ENCODE results near the gene RAI1.

Gene RAI1

DNA sequence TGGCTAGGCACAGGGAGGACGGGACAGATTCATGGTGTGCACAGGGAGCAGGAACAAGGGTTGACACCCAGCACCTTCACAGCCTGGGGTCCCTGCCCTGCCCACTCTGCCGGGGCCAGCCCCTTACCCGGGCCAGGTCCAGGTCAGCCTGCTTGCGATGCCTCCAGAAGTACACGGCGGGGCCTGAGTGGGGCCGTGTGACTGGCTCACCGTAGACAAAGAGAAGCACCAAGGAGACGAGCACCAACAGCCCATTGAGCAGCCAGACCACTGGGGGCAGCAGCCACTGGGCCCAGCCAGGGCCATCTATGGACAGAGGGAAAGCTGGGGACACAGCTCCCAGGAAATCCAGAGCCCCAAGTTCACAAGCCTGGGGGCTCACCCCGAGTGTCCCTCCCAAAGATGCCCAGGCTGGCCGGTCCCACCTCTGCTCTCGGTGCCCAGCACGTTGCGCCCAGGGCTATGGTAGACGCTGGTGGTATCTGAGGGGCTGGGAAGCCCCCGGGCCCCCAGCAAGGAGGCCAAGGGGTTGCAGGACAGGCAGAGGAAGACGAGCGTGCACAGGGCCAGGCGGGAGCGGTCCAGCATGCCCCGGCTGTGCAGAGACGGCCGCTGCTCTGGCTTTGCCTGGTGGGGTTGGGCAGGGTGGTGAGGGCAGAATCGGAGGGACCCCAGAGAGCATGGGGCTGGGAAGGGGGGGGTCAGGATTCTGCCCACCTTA is 135.7 kb downstream of the RAI1 start:
- DNase-seq (ENCODE audit: low spot score) = no peak

DNA sequence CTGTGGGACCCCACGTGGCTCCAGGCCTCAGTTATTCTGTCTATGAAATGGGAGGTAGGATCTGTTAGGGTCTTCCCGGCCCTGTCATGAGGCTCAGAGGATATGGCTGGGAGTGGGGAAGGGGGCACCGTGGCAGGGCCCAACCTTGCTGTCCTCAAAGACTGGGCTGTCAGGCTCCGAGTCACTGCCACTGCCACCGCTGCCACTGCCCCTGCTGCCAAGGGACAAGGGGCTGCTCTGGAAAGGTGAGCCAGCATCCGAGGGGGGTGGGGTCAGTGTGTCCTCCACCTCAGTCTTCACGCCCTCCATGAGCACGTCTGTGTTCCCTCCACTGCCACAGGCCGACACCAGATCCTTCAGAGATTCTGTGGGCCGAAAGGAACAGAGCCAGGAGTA is 136.3 kb downstream of the RAI1 start:
- no peak for DNase-seq (ENCODE audit: low spot score)

DNA sequence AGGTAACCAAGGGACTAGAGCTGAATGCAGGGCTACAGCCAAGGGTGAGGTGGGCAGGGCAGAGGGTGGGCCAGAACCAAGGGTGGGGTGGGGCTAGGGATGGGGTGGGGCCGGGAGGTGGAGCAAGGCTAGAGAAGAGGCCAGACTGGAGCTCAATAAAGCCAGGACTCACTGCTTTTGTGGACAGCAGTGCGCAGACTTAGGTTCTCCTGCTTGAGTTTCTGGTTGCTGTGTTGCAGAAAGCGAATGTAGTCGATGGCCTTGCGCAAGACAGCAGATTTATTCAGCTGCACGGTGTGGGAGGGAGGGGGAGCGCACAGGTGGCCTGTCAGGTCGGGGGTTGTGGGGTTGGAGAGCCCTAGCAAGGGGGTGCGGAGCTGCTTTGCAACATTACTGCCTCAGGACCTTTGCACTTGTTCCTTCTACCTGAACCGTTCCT is 136.8 kb downstream of the RAI1 start:
- DNase-seq (ENCODE audit: low spot score) = no peak

DNA sequence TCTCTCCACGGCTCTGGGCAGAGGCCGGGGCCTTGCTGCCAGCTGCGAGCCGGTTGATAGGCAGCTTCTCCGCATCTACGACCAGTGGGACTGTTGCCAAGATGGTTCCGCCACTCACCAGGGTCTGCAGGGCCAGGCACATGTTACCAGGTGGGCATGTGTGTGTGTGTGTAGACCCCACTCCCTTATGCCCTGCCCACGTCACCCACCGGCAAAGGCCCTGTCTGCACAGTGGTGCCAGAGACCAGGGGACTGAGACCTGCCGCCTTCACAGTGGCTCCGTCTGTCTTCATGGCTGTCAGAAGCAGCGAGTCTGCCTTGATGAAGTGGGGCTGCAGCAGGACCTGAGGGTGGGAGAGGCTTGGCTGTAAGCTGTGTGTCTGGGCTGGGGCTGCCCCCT is 137.9 kb downstream of the RAI1 start:
- no peak for DNase-seq (ENCODE audit: low spot score)

DNA sequence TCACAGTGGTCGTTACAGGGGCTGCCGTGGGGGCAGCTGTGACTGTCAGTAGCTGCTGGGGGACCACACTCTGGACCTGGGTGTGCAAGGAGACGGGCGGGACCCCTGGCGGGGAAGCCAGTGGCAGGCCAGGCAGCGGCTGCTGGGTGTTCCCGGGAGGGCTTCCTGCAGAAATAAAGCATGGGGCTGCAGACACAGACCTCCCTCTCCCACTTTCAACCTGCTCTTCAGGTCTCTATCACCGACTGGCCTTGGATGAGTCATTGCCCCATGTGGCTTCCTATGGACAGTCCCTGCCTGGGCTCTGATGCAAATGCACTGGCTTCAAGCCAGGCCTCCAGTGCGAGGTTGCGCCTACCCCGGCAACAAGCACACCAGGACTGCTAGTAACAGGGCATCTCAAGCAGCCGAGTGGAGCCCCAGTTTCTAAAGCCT is 138.3 kb downstream of the RAI1 start:
- no peak for DNase-seq (ENCODE audit: low spot score)

DNA sequence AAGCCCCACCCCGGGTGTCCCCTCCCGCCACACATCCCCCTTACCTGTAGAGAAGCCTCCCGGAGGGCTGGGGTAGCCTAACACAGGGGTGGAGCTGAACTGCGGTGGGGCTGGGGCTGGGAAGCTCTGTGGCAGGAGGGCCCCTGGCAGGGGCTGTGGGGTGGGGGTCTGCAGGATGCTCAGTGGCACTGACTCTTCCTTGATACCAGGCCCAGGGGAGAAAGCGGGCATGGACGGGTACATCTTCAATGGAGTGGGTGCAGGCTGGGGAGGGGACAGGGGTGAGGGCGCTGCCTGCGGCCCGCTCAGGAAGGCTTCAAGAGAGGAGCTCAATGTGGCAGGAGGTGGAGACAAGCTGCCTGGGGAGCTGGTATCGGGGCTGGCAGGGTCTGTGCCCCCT is 138.8 kb downstream of the RAI1 start:
- DNase-seq (ENCODE audit: low spot score) = no peak

DNA sequence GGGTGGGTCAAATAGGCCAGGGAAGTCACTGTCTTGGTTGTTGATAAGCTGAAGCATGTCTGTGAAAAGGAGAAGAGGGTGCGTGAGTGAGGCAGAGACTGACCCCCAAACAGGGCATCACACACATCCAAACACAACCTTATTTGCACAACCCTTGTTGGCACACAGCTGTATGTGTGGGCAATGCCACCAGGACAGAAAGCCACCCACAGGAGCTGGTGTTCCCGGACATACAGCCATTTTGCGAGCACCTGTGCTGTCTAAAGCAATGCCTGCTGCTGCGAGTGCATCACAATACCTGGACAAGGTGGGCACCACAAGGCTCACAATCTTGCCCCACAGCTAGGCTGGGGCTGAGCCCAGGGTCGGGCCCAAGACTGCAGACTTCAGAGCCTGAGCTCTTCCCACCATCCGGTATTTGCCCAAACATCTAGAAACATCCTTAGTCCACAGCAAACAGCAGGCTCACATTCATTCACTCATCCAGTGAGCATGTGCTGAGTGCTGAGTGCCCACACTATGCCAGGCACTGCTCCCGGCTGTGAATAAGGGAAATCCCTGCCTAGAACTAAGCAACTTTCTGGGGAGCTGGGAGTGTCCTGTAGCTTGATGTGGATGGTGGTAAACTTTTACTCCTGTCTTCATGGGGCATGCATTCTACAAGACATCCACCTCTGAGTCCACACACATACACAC is 139.4 kb downstream of the RAI1 start:
- DNase-seq (ENCODE audit: low spot score) = no peak

DNA sequence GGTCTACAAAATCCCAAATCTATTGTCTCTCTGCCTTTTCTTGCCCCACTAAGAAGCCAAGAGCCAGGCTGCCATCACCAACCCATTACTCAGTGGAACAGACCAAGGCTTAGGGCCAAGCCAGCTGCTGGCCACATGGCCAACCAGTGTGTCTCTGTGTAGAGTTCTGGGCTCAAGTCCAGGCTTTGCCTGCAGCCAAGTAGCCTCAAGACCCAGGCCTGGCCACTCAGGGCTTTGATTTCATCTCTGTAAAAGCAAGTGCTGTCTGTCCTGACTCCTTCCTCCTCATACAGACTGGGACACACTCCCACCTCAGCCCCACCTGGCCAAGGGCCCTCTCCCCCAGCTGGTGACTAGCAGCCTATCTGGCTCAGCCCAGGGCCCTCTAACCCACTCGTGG is 140.9 kb downstream of the RAI1 start:
- DNase-seq (ENCODE audit: low spot score) = no peak

DNA sequence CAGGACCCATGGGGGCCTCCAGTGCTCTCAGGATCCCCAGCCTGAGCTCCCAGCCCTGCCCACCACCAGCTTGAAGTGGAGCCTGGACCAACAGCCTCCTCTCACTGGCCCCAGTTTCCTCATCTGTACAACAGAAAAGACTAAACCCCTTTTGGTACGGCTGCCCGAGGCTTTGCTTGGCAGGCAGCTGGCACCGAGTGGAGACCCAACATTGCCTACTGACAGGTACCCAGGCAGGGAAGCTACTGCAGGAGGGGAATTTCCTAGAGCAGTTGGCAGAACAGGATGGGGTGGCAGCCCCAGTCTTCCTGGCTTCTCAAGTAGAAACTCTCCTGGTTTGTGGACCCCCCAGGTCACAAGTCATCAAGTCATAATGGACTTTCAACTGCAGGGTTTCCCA is 141.4 kb downstream of the RAI1 start:
- DNase-seq (ENCODE audit: low spot score) = no peak

DNA sequence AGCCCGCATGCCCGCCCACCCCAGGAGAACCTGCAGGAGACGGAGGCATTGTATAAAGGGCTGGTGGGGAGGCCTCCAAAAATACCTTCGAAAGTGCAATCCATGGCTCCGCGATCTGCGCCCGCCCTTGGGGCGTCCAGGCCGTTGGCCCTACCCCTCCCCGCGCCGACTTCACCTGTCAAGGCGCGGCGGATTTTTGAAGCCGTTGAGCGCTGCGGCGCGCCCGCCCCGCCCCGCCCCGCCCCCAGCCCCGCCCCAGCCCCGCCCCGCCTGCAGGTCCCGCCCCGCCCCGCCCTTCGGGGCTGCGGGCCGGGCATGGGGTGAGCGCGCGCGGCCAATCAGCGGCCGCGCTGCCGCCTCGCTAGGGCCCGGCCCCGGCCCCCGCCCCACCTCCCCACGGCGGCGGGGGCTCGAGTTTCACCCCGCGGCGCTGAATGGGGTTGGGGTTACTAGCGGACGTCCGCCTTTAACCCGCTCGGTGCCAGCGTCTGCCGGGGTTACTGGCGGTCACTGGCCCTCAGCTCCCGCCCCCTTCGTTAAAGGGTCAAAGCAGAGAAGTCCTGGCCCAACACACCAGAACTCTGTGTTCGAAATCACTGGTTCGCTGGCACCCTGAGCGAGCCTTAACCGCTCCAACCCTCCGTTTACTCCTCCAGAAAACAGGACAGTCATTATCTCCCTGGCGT is 142.3 kb downstream of the RAI1 start:
- peak; percentile 90 for DNase-seq (ENCODE audit: low spot score)

DNA sequence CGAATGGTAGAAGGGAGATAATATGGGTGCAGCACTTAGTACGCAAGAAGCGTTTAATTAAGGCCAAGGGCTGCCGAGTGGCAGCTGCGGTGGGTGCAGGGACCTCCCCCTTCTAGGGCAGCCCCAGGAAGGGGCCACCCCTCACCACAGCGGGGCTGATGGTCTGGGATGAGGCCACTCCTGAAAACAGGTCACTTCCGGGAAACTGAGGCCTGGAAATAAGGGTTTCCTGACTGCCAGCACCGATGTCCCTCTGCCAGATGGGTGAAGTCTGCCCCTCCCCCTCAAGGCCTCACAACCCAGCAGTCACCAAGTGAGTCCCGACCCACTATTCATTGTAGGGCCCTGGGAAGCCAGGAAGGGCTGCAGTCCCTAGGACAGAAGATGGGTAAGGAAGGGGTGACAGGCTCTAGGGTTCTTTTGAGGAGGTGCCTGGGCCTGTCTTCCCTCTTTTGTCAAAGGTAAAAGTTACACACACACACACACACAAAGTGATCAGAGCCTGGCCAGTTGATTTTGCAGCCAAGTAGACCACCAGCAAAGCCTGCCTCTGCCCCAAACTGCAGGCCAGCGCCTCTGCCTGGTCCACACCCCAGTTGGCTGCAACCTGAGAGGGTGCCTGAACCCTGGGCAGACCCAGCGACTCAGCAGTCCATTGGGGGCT is 143.0 kb downstream of the RAI1 start:
- DNase-seq (ENCODE audit: low spot score) = no peak

DNA sequence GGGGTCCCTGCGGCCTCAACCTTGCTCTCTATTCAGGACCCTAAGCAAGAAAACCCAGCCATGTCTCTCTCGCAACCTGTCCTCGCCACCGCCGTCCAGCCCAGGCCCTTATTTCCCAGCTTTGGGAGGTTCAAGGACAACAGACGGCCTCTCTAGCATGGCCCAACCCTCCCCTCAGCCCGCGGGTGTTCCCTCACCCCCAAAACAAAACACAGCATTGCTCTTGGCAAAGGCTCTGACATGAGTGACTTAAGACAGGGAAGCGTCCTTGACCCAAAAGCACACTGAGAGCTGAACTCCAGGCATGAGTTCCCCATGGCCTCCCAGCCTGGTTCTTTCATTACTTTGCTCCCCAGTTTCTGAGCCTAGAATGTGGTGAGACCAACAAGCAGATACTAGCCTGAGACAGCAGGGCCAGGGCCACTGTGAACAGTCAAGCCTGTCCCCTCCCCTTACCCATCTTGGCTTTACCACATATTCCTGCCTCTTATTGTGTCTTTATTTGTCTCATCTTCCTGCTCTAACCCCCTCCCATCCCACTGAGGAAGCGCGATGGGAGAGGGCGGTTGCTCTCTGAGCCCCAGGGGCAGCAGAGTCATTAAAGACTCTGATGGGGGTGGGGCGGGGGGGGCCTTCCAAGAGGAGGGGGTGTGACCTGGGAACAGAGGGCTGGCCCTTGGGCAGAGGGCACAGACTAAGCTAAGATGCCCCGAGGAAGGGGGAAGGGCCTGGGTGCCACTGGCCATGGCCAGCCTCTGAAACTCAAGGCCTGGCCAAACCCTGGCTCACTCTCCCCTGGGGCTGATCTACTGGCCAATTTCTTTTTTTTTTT is 143.7 kb downstream of the RAI1 start:
- DNase-seq (ENCODE audit: low spot score) = no peak

DNA sequence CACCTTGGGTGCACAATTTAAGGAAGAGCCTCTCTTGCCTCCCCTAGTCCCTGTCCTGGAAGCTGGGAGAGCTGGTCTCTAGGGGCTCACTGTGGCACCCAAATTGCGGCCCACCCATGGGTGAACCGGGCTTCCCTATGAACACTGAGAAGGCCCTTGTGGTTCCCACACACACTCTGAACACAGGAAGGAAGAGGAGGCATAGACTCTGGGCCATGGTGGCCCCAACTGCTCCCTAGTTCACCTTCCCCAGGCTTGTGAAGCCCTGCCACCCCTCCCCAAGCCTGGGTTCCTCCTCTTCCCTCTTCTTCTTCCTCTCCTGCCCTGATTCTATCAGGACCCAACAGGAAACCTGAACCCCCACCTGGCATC is 145.1 kb downstream of the RAI1 start:
- no peak for DNase-seq (ENCODE audit: low spot score)

DNA sequence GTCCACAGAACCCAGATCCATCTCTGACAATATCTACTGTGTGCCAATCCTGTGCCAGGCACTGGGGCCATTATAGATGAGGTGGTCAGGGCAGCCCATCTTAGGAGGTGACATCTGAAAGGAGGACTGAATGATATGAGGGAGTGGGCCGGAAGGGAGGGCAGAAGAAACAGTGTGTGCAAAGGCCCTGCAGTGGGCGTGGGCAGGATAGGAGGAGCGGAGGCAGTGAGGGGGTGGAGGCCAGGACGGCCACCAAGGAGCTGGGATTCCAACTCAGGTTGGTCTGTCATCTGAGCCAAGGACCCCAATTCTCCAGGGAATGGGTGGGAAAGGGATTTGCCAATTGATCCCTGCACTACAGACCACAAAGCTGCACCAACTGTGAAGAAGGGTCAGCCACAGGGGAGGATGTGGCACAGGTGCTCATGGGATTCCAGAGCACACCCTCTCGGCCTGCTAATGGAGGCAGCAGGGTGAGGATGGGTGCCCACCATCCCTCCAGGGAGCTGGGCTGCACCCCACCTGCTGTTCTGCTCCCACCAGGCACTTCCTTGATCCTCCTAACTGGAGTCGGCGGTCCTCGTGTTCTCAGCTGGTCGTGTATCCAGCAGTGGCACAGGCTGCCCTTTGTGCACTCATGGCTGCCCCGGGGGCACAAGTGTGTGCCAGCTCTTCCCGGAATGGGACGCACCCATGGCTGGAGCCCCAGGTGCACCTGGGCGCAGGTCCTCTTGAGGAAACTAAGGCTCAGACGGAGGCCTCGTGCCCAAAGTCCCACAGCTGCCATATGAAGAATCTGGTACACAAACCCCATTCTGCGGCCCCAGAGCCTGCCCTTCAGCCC is 145.9 kb downstream of the RAI1 start:
- DNase-seq (ENCODE audit: low spot score) = no peak

DNA sequence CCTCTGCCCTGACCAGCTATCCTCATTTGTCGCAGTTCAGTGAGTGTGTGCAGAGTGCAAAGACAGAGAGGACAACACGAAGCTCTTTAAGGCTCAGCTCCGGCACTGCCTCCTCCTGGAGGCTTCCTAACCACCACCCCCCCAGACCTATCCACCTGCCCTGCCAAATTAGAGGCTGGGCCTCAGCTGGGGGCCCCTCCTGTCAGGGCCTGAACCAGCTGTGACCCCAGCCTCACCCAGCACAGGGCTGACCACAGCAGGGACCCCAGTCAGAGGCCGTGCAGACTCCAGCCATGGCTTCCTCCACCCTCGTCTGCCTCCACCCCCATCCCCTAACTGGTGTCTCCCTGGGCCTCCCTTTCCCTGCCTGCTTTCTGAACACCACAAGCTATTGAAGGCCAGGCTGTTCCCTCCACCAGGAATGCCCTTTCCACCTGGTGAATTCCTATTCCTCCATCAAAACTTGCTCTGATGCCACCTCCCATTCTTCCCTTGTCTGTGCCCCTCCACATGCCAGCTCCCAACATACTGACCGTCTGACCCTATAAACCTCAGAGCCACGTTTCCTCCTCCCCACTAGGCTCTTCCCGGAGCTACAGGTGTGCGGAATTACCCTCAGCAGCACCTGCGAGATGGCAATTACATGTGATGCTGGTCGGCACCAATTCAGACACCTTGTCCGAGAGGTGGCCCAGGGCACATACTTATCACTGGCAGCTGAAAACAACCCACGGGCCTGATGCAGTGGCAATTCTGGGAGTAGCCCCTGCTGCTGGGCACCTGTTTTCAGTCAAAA is 146.8 kb downstream of the RAI1 start:
- DNase-seq (ENCODE audit: low spot score) = no peak

DNA sequence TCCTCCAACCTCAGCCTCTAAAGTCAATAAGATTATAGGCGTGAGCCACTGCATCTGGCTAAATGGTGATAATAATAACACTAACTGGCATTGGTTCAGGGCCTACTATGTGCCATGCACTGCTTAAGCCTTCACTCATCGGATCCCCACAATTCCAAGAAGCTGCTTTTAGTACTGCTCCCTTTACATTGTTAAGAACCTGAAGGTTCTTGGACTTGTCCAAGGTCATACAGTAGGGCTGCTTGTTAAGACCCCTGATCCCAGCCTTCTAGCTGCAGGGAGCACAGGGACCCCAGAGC is 149.0 kb downstream of the RAI1 start:
- DNase-seq (ENCODE audit: low spot score) = no peak

DNA sequence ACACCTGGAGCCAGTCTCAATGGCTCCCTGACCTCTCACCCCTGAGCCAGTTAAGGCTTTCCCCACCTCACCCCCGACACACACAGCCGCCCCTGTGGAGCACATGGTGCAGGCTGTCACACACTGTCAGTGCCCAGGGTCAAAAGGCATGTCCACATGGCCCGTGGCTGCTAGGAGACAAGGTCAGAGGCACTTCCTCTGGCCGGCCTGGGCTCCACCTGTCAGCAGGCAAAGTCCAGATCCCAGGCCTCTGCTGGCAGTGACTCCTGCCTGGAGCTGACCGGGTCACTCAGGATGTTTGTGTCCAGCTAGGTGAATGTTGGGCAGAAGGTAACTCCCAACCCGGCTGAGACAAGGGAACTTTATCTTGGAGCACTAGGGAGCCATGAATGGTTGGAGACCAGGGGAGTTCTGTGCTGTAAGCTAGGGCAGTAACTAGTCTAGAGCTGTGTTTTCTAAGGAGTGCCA is 149.5 kb downstream of the RAI1 start:
- DNase-seq (ENCODE audit: low spot score) = no peak

DNA sequence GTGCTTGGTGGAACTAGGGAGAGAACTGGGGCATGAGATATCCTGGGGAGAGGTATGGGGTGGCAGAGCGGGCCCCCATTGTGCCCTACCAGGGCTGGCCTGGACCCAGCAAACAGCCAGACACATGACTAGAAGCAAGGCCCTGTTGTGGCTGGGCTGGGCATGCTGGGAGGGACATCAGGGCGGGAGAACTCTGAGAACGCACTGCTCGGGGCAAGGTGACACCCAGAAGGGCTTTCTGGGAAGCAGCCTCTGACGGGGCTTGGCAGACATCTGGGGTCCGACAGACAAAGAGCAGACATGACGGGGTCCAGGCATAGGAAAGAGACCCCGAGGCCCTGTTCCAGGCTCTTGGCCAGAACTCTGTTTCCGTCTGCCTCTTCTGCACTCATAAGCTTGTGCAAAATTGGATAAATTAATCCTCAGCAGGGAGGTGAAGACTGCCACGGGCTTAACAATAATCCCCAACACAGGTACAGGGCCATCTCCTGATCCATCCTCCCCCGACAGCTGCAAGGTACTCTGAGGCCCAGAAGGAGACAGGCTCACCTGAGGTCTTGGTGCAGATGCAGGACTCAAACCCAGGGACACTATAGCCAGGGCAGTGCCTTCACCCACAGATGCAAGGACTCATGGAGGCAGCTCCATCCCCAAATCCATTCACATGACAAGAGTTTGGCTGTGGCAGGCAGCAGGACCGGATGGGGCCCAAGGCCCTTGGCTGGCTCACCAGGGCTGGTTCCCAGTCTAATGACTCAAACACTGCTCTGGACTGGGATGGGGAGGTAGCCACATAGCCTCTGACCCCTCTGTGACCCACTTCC is 150.2 kb downstream of the RAI1 start:
- no peak for DNase-seq (ENCODE audit: low spot score)

DNA sequence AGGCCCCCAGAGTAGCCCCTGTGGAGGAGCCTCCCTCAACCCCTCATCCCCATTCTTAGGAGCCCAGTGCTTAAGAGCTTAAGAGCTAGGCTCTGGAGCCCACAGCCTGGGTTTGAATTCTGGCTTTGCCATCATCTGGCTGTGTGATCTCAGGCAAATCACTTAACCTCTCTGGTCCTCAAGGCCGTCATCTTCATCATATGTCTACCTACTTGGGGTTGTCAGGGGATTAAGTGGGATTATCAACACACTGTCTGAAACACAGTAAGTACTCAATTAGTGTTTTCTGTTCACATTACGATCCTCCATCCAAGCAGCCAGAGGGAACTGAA is 150.7 kb downstream of the RAI1 start:
- no peak for DNase-seq (ENCODE audit: low spot score)

Measured in left forelimb (tissue), 1 donor.